Ishikawa (cell line): ENCODE results near the gene RXYLT1.

ENCODE experiments used
- CREB1 ChIP-seq: IDR thresholded peaks from 2 replicates; pipeline ENCODE4 v1.6.1; 2012; ENCODE audit warnings: low read depth
- FOXM1 ChIP-seq: IDR thresholded peaks from 2 replicates; pipeline ENCODE4 v1.6.1; 2012; ENCODE audit warnings: low read depth, borderline replicate concordance
- RAD21 ChIP-seq: IDR thresholded peaks from 2 replicates; pipeline ENCODE4 v1.6.1; 2012; ENCODE audit warnings: low read depth
- TAF1 ChIP-seq: IDR thresholded peaks from 2 replicates; pipeline ENCODE4 v1.6.1; 2012; ENCODE audit warnings: low read depth, mild to moderate bottlenecking
- TCF12 ChIP-seq: IDR thresholded peaks from 2 replicates; pipeline ENCODE4 v1.6.1; 2012; ENCODE audit warnings: low read depth
- YY1 ChIP-seq: IDR thresholded peaks from 2 replicates; pipeline ENCODE4 v1.6.1; 2012; ENCODE audit warnings: low read depth
- ZBTB7A ChIP-seq: IDR thresholded peaks from 2 replicates; pipeline ENCODE4 v1.6.1; 2012; ENCODE audit warnings: low read depth
- TF ChIP-seq, protein P1 (sequence below): IDR thresholded peaks from 2 replicates; pipeline ENCODE4 v1.6.1; 2012; ENCODE audit warnings: low read depth, mild to moderate bottlenecking
- TF ChIP-seq, protein P2 (sequence below): IDR thresholded peaks from 2 replicates; pipeline ENCODE4 v1.6.1; 2012

DNA sequence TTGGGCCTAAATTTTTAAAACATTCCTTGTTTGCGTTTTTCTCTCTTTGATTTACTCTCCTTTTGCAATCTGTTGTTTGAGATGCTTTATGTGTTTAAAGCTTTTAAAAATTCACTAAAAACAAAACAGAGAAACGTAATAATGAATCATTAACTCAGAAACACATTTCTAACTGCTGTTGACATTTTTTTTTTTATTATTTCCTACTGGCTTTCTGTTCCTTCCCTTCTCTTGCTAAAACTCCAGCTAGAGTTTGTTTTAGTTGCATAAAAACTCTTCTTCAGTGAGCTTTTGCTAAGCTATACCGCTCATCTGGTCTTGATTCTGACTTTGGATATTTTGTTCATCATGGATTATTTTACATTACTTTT lies 35.8 kb downstream of the RXYLT1 start:
- TF ChIP-seq, protein P1, sequence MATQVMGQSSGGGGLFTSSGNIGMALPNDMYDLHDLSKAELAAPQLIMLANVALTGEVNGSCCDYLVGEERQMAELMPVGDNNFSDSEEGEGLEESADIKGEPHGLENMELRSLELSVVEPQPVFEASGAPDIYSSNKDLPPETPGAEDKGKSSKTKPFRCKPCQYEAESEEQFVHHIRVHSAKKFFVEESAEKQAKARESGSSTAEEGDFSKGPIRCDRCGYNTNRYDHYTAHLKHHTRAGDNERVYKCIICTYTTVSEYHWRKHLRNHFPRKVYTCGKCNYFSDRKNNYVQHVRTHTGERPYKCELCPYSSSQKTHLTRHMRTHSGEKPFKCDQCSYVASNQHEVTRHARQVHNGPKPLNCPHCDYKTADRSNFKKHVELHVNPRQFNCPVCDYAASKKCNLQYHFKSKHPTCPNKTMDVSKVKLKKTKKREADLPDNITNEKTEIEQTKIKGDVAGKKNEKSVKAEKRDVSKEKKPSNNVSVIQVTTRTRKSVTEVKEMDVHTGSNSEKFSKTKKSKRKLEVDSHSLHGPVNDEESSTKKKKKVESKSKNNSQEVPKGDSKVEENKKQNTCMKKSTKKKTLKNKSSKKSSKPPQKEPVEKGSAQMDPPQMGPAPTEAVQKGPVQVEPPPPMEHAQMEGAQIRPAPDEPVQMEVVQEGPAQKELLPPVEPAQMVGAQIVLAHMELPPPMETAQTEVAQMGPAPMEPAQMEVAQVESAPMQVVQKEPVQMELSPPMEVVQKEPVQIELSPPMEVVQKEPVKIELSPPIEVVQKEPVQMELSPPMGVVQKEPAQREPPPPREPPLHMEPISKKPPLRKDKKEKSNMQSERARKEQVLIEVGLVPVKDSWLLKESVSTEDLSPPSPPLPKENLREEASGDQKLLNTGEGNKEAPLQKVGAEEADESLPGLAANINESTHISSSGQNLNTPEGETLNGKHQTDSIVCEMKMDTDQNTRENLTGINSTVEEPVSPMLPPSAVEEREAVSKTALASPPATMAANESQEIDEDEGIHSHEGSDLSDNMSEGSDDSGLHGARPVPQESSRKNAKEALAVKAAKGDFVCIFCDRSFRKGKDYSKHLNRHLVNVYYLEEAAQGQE: no peak
- TF ChIP-seq CREB1 (no peak), YY1 (no peak), FOXM1 (no peak), TCF12 (no peak), ZBTB7A (no peak), RAD21 (no peak), TAF1 (no peak)
- TF ChIP-seq, protein P2, sequence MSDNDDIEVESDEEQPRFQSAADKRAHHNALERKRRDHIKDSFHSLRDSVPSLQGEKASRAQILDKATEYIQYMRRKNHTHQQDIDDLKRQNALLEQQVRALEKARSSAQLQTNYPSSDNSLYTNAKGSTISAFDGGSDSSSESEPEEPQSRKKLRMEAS: no peak
